ENCODE results near the gene ARL2.
"Not testable (repeated sequence)": the region's sequence is repeated elsewhere in the genome, so short reads cannot be mapped to it uniquely, and the experiment has no call there.

Gene ARL2

GRCh38 chr11:65008873-65009272 is 5.1 kb upstream of the ARL2 start:
- DNase-seq, result no peak

- no peak for DNase-seq
Measured at GRCh38 chr11:65013130-65013887, 651 bp upstream of the ARL2 start.

- no peak for DNase-seq
Measured at GRCh38 chr11:65014726-65015227, 817 bp downstream of the ARL2 start.

GRCh38 chr11:65016705-65017104 is 2.7 kb downstream of the ARL2 start:
- DNase-seq, result no peak

- DNase-seq, result no peak
Measured at GRCh38 chr11:65017937-65018336, 4.0 kb downstream of the ARL2 start.

- DNase-seq, result no peak
Measured at GRCh38 chr11:65019824-65020223, 5.9 kb downstream of the ARL2 start.

- no peak for DNase-seq
Measured at GRCh38 chr11:65021003-65021402, 7.0 kb downstream of the ARL2 start.

- no peak for DNase-seq
Measured at GRCh38 chr11:65021509-65021908, 7.5 kb downstream of the ARL2 start.

GRCh38 chr11:65023502-65023901 is 9.5 kb downstream of the ARL2 start:
- not testable (repeated sequence) for DNase-seq

GRCh38 chr11:65026810-65027209 is 12.8 kb downstream of the ARL2 start:
- no peak for DNase-seq

GRCh38 chr11:65027213-65028067 is 13.5 kb downstream of the ARL2 start, which contains the start of gene SNX15:
Gene SNX15, plus strand, starts transcription at chr11:65027439. Its CDS starts 99 bp downstream, at chr11:65027538.
- no peak for DNase-seq

- DNase-seq, result no peak
Measured at GRCh38 chr11:65032216-65032615, 18.3 kb downstream of the ARL2 start.

- DNase-seq, result no peak
Measured at GRCh38 chr11:65034423-65034822, 20.5 kb downstream of the ARL2 start.

- DNase-seq, result no peak
Measured at GRCh38 chr11:65035579-65035978, 21.6 kb downstream of the ARL2 start.

- no peak for DNase-seq
Measured at GRCh38 chr11:65036931-65037330, 23.0 kb downstream of the ARL2 start.

- no peak for DNase-seq
Measured at GRCh38 chr11:65040520-65040846, 26.5 kb downstream of the ARL2 start.

- no peak for DNase-seq
Measured at GRCh38 chr11:65040847-65041622, 27.1 kb downstream of the ARL2 start, which contains the start of gene SAC3D1. Gene SAC3D1, plus strand, starts transcription at chr11:65041210. Its CDS starts 83 bp downstream, at chr11:65041293.

GRCh38 chr11:65042891-65043290 is 28.9 kb downstream of the ARL2 start:
- no peak for DNase-seq

- DNase-seq, result no peak
Measured at GRCh38 chr11:65043881-65044501, 30.0 kb downstream of the ARL2 start.

- DNase-seq, result no peak
Measured at GRCh38 chr11:65045061-65045460, 31.1 kb downstream of the ARL2 start.

GRCh38 chr11:65045728-65046127 is 31.8 kb downstream of the ARL2 start:
- DNase-seq, result no peak

- no peak for DNase-seq
Measured at GRCh38 chr11:65047581-65048422, 33.8 kb downstream of the ARL2 start.

All from cortex of kidney (tissue), 1 donor.